UCSD-AML1 (cell line): ENCODE measurements around the gene TTYH3.
A peak's percentile ranks its signal among the peaks of the same experiment; 100 is the strongest.

ENCODE experiments used
- DNase-seq: peaks from one replicate; lab custom pipeline; 2025; ENCODE audit not compliant: unreplicated experiment; lab: John Stamatoyannopoulos, UW

Gene TTYH3

GRCh38 chr7:2614631-2615330, 17.0 kb upstream of the TTYH3 start:
- DNase-seq = no peak

GRCh38 chr7:2616387-2617324, 15.1 kb upstream of the TTYH3 start:
- DNase-seq = no peak

DNA sequence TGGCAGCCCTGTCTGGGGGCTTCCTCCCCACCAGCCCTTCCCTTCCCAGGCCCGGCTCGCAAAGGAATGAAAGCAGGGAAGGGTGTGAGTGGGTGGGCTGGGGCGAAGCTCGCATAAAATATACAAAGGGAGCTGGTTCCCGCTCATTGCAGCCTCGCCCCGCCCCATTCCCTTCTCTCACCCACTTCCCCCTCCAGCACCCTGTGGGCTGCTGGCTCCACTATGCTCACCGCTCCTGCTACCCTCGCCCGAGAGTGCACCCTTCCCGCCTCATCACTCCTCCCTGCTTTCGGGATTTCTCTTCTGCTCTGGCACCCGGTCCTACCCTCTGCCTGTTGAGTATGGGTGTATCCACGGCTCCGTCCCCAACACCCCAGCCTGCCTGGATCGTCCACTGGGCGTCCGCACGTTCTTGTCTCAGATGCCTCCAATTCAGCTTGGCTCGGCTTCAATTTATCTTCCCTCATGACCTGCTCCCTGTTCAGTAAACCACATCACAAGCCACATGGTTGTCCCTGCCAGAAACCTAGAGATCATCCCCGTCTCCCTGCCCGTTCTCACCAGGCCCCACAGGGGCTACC, 14.4 kb upstream of the TTYH3 start:
- DNase-seq = no peak

DNA sequence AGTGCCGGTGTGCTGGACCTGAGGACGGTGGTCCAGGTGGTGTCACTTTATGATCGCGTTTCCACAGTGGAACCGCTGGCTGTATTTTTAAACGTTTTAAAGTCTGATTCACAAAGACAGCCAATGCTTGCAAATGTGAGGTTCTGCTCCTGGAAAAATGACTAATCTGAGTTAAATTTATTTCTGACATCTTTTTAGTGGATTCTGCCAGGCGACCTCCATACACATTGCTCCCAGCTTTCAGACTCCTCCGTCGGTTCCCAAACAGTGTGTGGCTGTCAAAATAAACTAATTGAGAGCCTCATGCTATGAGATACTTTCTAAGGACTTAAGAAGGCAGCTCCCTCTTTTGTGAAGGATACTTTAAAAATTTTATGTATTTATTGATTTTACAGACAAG, 12.7 kb upstream of the TTYH3 start:
- DNase-seq = no peak

DNA sequence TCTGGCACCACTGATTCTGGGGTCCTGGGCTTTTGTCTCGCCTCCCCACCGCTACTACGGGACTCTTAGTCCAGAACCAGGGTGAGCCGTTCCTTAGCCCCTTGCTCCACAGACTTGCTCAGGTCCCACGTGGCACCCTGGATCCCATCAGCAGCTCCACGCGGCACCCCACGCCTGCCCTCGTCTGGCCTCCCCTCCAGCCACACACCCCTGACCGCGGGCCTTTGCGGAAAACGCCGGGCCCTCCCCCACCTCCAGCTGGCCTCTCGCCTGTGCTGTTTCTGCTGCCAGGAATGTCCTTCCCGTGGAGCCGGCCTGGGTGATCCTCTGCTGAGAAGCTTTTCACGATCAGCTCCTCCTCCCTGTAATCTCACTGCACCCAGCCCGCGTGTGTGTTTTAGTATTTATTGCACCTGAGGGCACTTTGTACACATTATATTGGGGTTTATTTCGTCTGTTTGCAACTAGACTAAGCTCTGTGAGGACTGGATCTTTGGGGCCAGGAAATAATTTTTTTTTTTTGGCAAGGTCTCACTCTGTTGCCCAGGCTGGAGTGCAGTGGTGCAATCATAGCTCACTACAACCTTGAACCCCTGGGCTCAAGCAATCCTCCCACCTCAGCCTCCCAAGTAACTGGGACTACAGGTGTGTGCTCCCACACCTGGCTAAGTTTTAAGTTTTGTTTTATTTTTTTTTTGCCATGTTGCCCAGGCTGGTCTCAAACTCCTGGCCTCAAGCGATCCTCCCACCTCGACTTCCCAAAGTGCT, 10.5 kb upstream of the TTYH3 start:
- peak; percentile 24 for DNase-seq

GRCh38 chr7:2621948-2622640, 9.7 kb upstream of the TTYH3 start:
- peak; percentile 54 for DNase-seq

DNA sequence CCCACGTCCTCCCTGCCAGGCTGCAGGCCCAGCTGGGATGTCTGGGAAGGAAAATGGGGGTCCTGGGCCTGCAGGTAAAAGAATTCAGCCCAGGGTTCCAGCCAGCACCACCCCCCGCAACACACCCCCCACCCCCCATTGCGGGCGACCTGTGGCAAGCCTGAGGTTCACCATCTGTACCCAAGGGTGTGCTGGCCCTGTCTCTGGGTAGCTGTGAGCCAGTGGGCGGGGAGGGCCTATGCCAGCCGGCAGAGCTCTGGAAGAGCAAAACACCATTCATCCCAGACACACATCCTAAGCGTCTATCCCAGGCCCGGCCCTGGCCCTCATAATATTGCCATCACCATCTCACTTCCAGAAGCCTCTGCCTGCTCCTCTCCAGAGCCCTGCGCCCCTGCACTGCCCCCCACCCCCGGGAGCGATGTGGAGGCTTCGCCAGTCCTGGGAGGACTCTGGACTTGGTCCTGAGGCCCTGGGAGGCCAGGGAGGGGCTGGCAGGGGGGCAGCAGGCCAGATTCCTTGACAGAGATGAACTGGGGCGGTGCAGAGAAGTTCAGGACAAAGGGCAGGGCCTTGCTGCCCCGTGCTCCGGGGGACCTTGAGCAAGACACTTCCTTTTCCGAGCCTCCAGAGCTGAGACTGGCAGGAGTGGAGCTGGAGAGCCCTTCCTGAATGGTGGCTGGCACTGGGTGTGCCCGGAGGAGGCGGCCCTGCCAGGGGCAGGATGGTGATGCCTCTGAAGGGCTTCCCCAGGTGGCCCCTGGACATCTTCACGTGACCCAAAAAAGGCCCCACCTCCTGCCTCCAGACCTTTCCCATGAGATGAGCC, 8.7 kb upstream of the TTYH3 start:
- peak; percentile 15 for DNase-seq

DNA sequence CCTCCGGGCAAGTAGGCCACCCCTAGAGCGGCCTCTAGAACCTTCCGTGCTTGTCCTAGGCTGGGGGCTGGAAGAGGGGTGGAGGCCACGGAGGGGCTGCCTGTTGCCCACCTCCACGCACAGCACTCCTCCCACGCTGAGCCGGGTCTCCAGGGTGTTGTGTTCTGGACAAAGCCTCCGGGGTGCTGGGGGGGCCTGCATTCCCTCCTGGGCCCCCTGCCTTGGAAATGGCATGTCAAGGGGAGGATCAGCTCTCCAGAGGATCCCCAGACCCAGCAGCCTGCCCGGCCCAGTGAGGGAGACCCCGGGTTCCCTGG, 8.1 kb upstream of the TTYH3 start:
- no peak for DNase-seq

- no peak for DNase-seq
These were observed 7.4 kb upstream of the TTYH3 start for GRCh38 chr7:2624293-2624886.

DNA sequence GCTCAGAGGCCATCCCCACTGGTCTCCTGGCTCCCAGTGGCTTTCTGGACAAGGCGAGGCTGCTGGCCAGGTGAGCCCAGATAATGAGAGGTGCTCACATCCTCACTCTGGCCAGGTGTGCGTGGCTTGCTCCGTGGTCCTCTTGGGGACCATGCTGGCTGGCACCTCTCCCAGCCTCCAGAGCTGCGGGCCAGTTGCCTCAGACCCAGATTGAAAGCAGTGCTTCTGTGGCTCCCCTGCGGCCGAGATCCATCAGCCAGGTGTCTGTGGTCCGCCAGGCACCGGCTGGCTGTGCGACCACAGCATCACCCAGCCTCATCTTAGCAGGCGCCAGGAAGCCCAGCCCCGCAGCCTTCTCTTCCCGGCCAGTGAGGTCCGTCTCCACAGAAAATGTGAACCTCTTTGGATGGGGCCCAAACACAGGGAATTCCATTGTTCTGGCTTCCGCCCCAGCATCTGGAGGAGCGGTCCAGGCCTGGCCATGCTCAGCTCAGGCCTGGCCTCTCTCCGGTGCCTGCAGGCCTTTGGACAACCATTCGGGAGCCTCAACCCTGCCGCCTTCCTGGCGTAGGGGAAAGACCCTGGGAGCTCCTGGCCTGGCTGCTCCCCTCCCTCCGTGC, 5.2 kb upstream of the TTYH3 start:
- no peak for DNase-seq

GRCh38 chr7:2627258-2628129, 4.3 kb upstream of the TTYH3 start:
- no peak for DNase-seq

DNA sequence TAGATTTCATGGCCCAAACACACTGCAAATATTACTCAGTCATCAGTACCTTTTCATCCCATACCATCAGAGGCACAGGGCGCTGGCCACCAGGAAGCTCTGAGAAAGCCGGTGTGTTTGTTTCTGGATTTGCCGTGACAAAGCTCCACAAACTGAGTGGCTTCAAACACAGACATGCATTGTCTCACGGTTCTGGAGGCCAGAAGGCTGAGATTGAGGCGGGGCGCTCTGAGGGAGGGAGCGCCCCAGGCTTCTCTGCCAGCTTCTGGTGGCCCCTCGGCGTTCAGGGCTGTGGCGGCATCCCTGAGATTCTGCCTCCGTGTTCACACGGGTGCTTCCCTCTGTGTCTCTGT, 3.7 kb upstream of the TTYH3 start:
- DNase-seq = no peak

GRCh38 chr7:2628891-2629290, 2.9 kb upstream of the TTYH3 start:
- DNase-seq = no peak

DNA sequence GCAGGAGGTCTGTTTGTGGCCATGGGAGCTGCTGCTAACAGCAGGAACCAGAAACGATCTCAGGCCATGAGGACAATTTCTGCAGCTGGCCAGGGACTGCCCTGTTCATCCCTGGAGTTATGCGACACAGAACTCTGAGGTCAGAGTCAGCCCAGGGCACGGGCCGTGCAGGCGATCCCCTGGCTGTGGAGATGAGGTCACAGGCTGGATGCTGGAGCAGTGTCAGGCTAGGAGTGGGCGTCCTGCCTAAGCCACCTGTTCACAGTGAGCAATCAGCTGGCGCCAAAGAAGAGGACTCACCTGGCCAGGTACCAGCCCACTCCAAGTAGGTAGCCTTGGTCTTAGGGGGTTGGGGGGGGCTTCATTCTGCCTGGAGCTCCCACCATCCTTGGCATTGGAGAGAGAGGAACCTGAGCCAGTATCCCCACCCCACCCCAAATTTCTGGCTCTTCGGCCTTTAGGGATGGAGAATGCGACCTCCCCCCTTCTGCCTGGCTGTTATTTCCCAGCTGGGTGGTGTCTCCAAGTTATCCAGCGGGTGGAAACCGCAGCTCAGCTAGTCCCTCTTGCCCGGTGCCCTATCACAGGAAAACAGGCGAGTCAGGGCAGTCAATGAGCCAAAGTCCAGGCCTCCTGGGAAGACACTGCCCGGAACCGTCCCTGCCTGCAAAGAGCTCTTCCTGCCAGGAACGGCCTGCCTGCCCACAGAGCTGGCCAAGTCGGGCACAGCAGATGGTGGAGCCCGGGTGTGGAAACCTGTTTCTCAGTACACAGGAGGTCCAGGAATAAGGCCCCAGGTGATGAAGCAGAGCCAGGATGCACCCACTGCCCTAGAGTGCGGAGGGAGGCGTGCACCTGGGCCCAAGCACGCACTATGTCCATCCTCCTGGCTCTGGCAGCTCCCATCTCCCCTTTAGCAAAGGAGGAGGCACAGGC, 1.8 kb upstream of the TTYH3 start:
- DNase-seq = peak; percentile 10

DNA sequence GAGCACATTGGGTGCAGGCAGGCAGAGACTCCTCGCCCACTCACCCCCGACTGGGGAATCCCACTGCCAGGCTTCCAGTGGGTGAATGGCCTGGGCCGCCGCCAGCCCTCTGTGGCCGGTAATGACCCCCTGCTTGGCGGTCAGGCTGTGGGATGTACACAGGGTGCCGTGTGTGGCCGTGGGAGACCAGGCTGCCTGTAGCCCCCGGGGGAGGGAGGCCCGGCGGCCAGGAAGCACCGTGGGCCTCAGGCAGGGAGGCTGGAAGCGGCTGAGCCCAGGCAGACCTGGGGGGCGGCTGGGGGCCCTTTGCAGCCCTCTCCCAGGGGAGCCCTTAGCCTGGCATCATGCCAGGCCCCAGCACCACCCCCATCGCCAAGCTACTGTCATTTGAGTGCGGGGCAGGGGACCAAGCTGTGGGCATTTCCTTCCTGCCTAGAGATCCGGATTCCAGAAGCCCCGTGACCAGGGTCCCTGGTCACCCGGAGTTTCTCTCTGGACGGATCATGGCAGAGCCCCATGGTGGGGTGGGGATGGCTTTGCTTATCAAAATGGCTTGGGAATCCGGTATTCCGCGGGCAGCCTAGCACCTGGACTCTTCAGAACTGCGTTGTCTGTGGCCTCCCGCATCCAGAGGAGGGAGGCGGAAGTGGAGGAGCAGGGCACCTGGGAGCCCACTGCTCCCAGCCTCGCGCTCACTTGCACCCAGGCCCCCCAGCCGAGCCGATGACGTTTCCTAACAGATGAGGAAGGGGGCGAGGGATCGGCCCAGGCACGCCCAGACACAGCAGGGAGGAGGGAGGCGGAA, 1.1 kb downstream of the TTYH3 start:
- DNase-seq = peak; percentile 54

DNA sequence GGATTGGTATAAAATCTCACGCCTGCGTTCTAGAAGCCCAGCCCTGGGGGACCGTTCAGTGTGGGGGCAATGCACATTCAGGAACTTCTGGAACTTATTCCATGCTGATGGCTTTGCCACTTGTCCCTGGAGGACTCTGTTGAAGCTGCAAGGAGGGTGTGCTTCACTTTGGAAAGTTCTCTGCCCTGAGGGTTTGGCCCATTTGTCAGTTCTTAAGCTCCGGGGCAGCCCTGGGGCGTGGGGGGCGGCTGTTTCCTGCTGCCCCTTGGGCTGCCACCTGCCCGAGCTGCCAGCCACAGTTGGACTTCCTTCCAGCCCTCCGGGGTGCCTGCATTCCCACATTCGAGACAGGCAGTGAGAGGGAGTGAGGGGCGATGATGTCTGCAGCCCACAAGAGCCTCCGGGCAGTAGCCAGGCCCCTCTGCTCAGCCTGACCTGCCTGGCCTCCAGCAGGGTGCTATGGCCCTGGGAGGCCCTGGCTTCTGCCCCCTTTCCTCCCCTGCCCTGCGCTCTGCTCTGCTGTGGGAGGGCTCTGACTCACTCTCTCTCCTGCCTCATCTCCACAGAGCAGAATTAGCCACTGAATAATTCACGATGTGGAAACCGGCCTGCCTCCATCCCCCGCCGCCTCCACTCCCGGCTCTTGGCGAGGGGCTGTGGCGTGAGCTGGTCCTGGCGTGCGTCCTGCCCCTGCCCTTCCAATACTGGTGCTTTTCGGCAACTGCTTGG, 1.9 kb downstream of the TTYH3 start:
- DNase-seq = peak; percentile 29
